A673 (cell line): ENCODE data around the gene KLHL28. TPM values are rescaled to one million over a fixed set of nuclear protein-coding genes. Genes with fewer than 3 reads are reported as not detected.

ENCODE experiments used
- BruUV-seq: library from RNA; stranded (reverse); fragments of 400-500 nt; replicated peaks from 2 replicates; lab custom pipeline; 2021; lab: Mats Ljungman, UMichigan
- CTCF ChIA-PET: fragments of 300-600 bp; sonication (Branson Sonifier 250); formaldehyde crosslinking; loops from one replicate; lab custom pipeline; 2022; ENCODE audit warnings: antibody characterized with exemption; lab: Charles Lee
- POLR2A ChIA-PET: fragments of 300-600 bp; sonication (Branson Sonifier 250); formaldehyde crosslinking; loops from one replicate; lab custom pipeline; 2022; ENCODE audit warnings: antibody characterized with exemption; ENCODE audit not compliant: low non-redundant PET; lab: Charles Lee
- DNase-seq: peaks from one replicate; pipeline ENCODE4 v3.0.0-alpha.2; 2015; ENCODE audit warnings: low spot score
- H3K27ac ChIP-seq: fragments of 200-600 bp; sonication (generic); 2 replicates; pipeline ENCODE4 v1.5.1; 2016; ENCODE audit warnings: mixed run types, low read depth, mild to moderate bottlenecking, mixed read lengths, antibody characterized with exemption, low read length; ENCODE audit not compliant: poor library complexity, severe bottlenecking
- H3K27me3 ChIP-seq: fragments of 200-600 bp; sonication (generic); replicated peaks from 2 replicates; pipeline ENCODE4 v1.6.1; 2017; ENCODE audit warnings: mixed run types, low read depth, mild to moderate bottlenecking, mixed read lengths, antibody characterized with exemption, low read length; ENCODE audit not compliant: insufficient read depth, poor library complexity
- H3K36me3 ChIP-seq: fragments of 200-600 bp; sonication (generic); 2 replicates; pipeline ENCODE4 v1.6.1; 2016; ENCODE audit warnings: mixed run types, mild to moderate bottlenecking, mixed read lengths, antibody characterized with exemption, low read length; ENCODE audit not compliant: insufficient read depth, poor library complexity, severe bottlenecking
- H3K4me1 ChIP-seq: fragments of 200-600 bp; sonication (generic); 2 replicates; pipeline ENCODE4 v1.6.1; 2017; ENCODE audit warnings: mixed run types, mild to moderate bottlenecking, mixed read lengths, antibody characterized with exemption, low read length; ENCODE audit not compliant: insufficient read depth, poor library complexity, severe bottlenecking
- H3K4me3 ChIP-seq: fragments of 200-600 bp; sonication (generic); 2 replicates; pipeline ENCODE4 v1.5.1; 2016; ENCODE audit warnings: low read depth, mixed run types, mild to moderate bottlenecking, mixed read lengths, low read length; ENCODE audit not compliant: poor library complexity, severe bottlenecking
- H3K9me3 ChIP-seq: fragments of 200-600 bp; sonication (generic); 2 replicates; pipeline ENCODE4 v1.6.1; 2016; ENCODE audit warnings: mixed run types, low read depth, mild to moderate bottlenecking, mixed read lengths, antibody characterized with exemption, low read length; ENCODE audit not compliant: poor library complexity, severe bottlenecking
- EZH2 ChIP-seq: fragments of 200-600 bp; sonication (generic); IDR thresholded peaks from 2 replicates; pipeline ENCODE4 v1.6.1; 2017; ENCODE audit warnings: borderline replicate concordance, low read depth, mild to moderate bottlenecking, mixed read lengths, antibody characterized with exemption, low read length; ENCODE audit not compliant: poor library complexity, severe bottlenecking
- intact Hi-C: fragments of 100-400 bp; cut with micrococcal nuclease; formaldehyde crosslinking; loops from one replicate; pipeline ENCODE4 v1.10.0; 2022; ENCODE audit not compliant: unreplicated experiment
- total RNA-seq: library from RNA; stranded (reverse); gene quantifications from 2 replicates; pipeline ENCODE4 v1.2.3, GENCODE V29; 2021
- TF ChIP-seq, protein P1 (sequence below): fragments of 300-800, 200-600 bp; sonication (generic); conservative IDR thresholded peaks from 2 replicates; pipeline ENCODE4 v1.5.1; 2017; ENCODE audit warnings: low read depth, mild to moderate bottlenecking, antibody characterized with exemption, low read length, moderate library complexity, mixed read lengths

Gene KLHL28
- total RNA-seq, 1 experiment from 2014 or later, result 10.0 TPM

DNA sequence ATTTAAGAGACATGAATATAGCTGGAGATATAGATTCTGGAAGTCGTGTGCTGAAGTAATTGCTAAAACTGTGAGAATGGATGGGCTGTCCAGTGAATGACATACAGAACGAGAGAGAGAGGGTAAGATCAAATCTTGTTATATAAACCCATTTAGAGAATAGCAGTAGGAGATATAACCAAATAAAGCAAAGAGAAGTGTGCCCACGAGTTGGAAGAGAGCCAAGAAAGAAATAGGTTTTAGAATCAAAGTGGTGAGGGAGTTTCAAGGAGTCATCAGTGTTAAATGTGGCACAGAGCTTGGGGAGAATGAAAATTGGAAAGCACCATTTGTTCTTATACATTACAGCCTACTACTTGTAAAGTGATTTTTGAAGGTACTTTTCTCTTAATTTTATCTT lies 19.5 kb upstream of the KLHL28 start:
- Histone ChIP-seq H3K4me1 (peaks cover 36% of the 10 kb centered on the region), H3K27me3 (no peaks in the 10 kb centered on the region), H3K36me3 (no peaks in the 10 kb centered on the region), H3K27ac (peak overlapping the region; percentile 35), H3K4me3 (no peak overlapping the region), H3K9me3 (no peaks in the 10 kb centered on the region)
- DNase-seq, result peak; percentile 52
- CTCF ChIA-PET, result no interaction called here
- intact Hi-C loops, result no loop called here
- POLR2A ChIA-PET, result no interaction called here
- no TSS peak for BruUV-seq
- no peak for TF ChIP-seq EZH2
- TF ChIP-seq, protein P1, sequence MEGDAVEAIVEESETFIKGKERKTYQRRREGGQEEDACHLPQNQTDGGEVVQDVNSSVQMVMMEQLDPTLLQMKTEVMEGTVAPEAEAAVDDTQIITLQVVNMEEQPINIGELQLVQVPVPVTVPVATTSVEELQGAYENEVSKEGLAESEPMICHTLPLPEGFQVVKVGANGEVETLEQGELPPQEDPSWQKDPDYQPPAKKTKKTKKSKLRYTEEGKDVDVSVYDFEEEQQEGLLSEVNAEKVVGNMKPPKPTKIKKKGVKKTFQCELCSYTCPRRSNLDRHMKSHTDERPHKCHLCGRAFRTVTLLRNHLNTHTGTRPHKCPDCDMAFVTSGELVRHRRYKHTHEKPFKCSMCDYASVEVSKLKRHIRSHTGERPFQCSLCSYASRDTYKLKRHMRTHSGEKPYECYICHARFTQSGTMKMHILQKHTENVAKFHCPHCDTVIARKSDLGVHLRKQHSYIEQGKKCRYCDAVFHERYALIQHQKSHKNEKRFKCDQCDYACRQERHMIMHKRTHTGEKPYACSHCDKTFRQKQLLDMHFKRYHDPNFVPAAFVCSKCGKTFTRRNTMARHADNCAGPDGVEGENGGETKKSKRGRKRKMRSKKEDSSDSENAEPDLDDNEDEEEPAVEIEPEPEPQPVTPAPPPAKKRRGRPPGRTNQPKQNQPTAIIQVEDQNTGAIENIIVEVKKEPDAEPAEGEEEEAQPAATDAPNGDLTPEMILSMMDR, result no peak

DNA sequence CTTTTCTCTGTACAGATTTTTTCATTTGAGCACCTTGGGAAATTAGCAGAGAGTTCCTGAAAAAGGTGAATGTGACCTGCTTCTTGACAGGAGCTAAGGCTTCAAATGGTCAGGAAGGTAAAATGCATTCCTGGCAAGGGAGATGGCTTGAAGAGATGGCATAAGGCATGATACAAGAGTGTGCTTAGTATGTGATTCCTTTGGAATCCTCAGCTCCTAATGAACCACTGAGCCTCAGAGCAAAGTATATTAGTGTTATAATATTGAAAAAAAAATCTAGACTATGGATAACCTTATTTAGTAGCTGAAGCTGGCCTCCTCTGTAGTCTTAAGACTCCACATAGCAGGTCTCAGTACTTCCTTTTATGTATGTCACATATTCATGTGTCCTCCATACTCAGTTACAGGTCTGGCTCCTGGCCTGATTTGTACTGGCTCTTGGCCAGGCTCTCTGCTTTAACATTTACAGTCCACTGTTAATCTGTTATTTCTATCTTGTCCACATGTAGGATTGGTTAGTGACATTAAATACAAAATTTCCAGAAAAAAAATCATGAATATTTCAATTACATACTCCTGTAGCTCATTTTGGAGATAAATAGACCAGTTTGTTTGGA lies 18.1 kb upstream of the KLHL28 start:
- Histone ChIP-seq H3K27me3 (no peaks in the 10 kb centered on the region), H3K4me1 (peaks cover 36% of the 10 kb centered on the region), H3K9me3 (no peaks in the 10 kb centered on the region), H3K36me3 (peaks cover 4% of the 10 kb centered on the region), H3K4me3 (no peak overlapping the region), H3K27ac (no peak overlapping the region)
- ChIA-PET POLR2A (no interaction called here), CTCF (no interaction called here)
- BruUV-seq, result no TSS peak
- TF ChIP-seq, protein P1, result no peak
- TF ChIP-seq EZH2, result no peak
- intact Hi-C loops, result no loop called here
- no peak for DNase-seq

DNA sequence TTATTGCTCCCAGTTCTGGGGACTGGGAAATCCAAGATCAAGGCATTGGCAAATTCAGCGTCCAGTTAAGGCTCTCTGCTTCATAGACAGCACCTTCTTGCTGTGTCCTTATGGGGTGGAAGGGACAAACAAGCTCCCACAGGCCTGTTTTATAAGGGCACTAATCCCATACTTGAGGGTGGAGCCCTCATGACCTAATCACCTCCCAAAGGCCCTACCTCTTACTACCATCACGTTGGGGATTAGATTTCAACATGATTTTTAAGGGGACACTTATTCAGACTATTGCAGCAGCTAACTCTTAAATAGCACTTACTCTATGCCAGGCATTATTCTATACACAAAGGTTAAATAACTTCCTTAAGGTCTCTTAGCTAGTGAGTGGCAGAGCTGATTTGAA lies 17.5 kb upstream of the KLHL28 start:
- TF ChIP-seq, protein P1, result no peak
- no peak for TF ChIP-seq EZH2
- Histone ChIP-seq H3K36me3 (peaks cover 4% of the 10 kb centered on the region), H3K27me3 (no peaks in the 10 kb centered on the region), H3K4me1 (peaks cover 36% of the 10 kb centered on the region), H3K27ac (no peak overlapping the region), H3K4me3 (no peak overlapping the region), H3K9me3 (no peaks in the 10 kb centered on the region)
- BruUV-seq, result no TSS peak
- ChIA-PET CTCF (no interaction called here), POLR2A (no interaction called here)
- intact Hi-C loops, result no loop called here
- no peak for DNase-seq
